Endothelial cell of umbilical vein (primary cell): Measurements from ENCODE around the gene PHLPP2. TPM values are rescaled to one million over a fixed set of nuclear protein-coding genes. Genes with fewer than 3 reads are reported as not detected.
"Not testable (repeated sequence)": the region's sequence is repeated elsewhere in the genome, so short reads cannot be mapped to it uniquely, and the experiment has no call there.

Experiments used
- BruUV-seq: library from RNA; stranded (reverse); fragments of 400-500 nt; replicated peaks from 2 replicates; lab custom pipeline; 2021; lab: Mats Ljungman, UMichigan
- CTCF ChIA-PET: fragments of 300-600, 350-600 bp; sonication (Branson Sonifier 250); formaldehyde crosslinking; loops from one replicate; lab custom pipeline; 2021; ENCODE audit warnings: antibody characterized with exemption, inconsistent platforms; lab: Charles Lee
- POLR2A ChIA-PET: fragments of 300-600, 350-600 bp; sonication (Branson Sonifier 250); formaldehyde crosslinking; loops from one replicate; lab custom pipeline; 2021; ENCODE audit warnings: antibody characterized with exemption, inconsistent platforms; lab: Charles Lee
- DNase-seq: peaks from one replicate; pipeline ENCODE4 v3.0.0-alpha.2; 2011; ENCODE audit warnings: low read depth, low spot score
- FAIRE-seq: peaks from 2 replicates; lab custom pipeline; 2011; peaks lifted over from hg19 to GRCh38; lab: Jason Lieb, UNC
- H2AFZ ChIP-seq: 2 replicates; pipeline ENCODE4 v1.6.0; 2012; ENCODE audit warnings: low read depth, low read length, control low read depth, inconsistent platforms
- H3K27ac ChIP-seq: 2 replicates; pipeline ENCODE4 v1.5.1; 2011; ENCODE audit warnings: low read depth, mild to moderate bottlenecking, control low read depth, low read length, moderate library complexity; ENCODE audit not compliant: insufficient read depth
- H3K27me3 ChIP-seq, 2 experiments: 2 replicates each; pipeline versions ENCODE4 v1.6.0 to v1.6.1; 2011; ENCODE audit warnings: low read length in 2 of 2, mixed read lengths in 1 of 2; ENCODE audit not compliant: control insufficient read depth in 2 of 2, insufficient read depth in 2 of 2
- H3K36me3 ChIP-seq, 2 experiments: 2 replicates in 1 of 2; 3 replicates in 1 of 2; pipeline ENCODE4 v1.5.1; 2011; ENCODE audit warnings: low read length in 2 of 2, mild to moderate bottlenecking in 1 of 2, moderate library complexity in 1 of 2; ENCODE audit not compliant: control insufficient read depth in 2 of 2, insufficient read depth in 2 of 2; ENCODE audit errors: extremely low read depth in 1 of 2
- H3K4me1 ChIP-seq: 3 replicates; pipeline ENCODE4 v1.5.1; 2011; ENCODE audit warnings: mild to moderate bottlenecking, low read length; ENCODE audit not compliant: control insufficient read depth, insufficient read depth; ENCODE audit errors: extremely low read depth
- H3K4me2 ChIP-seq: 2 replicates; pipeline ENCODE4 v1.6.1; 2011; ENCODE audit warnings: low read length, control low read depth, mixed read lengths; ENCODE audit not compliant: insufficient read depth
- H3K4me3 ChIP-seq, 3 experiments: fragments of 200-600 bp in 1 of 3; sonication (generic), shearing (Covaris generic) in 1 of 3; replicated peaks in 1 of 3; 2 replicates each; pipeline ENCODE4 v1.5.1; 2011 to 2016; ENCODE audit warnings: control low read depth in 3 of 3, low read length in 3 of 3, mild to moderate bottlenecking in 2 of 3, inconsistent platforms in 1 of 3, low read depth in 1 of 3, moderate library complexity in 1 of 3; ENCODE audit not compliant: insufficient read depth in 1 of 3
- H3K79me2 ChIP-seq: 2 replicates; pipeline ENCODE4 v1.6.0; 2012; ENCODE audit warnings: low read length, inconsistent platforms; ENCODE audit not compliant: control insufficient read depth, insufficient read depth
- H3K9ac ChIP-seq: replicated peaks from 2 replicates; pipeline ENCODE3; 2011; ENCODE audit warnings: low read length, control low read depth; ENCODE audit not compliant: insufficient read depth; ENCODE audit errors: extremely low read depth
- H3K9me1 ChIP-seq: replicated peaks from 3 replicates; pipeline ENCODE4 v1.6.0; 2011; ENCODE audit warnings: mild to moderate bottlenecking, low read length; ENCODE audit not compliant: control insufficient read depth, insufficient read depth; ENCODE audit errors: extremely low read depth
- H3K9me3 ChIP-seq: replicated peaks from 2 replicates; pipeline ENCODE4 v1.5.1; 2012; ENCODE audit warnings: low read length, inconsistent platforms; ENCODE audit not compliant: control insufficient read depth, insufficient read depth
- H4K20me1 ChIP-seq: replicated peaks from 2 replicates; pipeline ENCODE3; 2011; ENCODE audit warnings: mild to moderate bottlenecking, low read length; ENCODE audit not compliant: control insufficient read depth, insufficient read depth; ENCODE audit errors: extremely low read depth
- CTCF ChIP-seq, 2 donors: IDR thresholded peaks; 1 replicate in 1 of 2; 2 replicates in 1 of 2; pipeline ENCODE4 v1.5.1; 2011; ENCODE audit warnings: low read length in 2 of 2, mild to moderate bottlenecking in 2 of 2, moderate library complexity in 2 of 2, control low read depth in 1 of 2, inconsistent platforms in 1 of 2, low read depth in 1 of 2; ENCODE audit not compliant: insufficient read depth in 1 of 2; ENCODE audit errors: extremely low read depth in 1 of 2
- EZH2 ChIP-seq: IDR thresholded peaks from 2 replicates; pipeline ENCODE4 v1.6.1; 2012; ENCODE audit warnings: borderline replicate concordance, low read depth, mild to moderate bottlenecking, moderate library complexity, low read length, inconsistent platforms; ENCODE audit not compliant: severe bottlenecking
- FOS ChIP-seq: IDR thresholded peaks from 2 replicates; pipeline ENCODE4 v1.6.1; 2011; ENCODE audit warnings: mild to moderate bottlenecking, low read length, moderate library complexity, borderline replicate concordance; ENCODE audit not compliant: insufficient read depth
- GATA2 ChIP-seq: IDR thresholded peaks from 2 replicates; pipeline ENCODE4 v1.7.0; 2011; ENCODE audit warnings: low read depth, mild to moderate bottlenecking, moderate library complexity, mixed read lengths, low read length; ENCODE audit not compliant: insufficient read length, insufficient read depth
- JUN ChIP-seq: IDR thresholded peaks from 2 replicates; pipeline ENCODE4 v1.6.1; 2011; ENCODE audit warnings: borderline replicate concordance, low read depth; ENCODE audit not compliant: insufficient read length, insufficient read depth
- MAX ChIP-seq: IDR thresholded peaks from 2 replicates; pipeline ENCODE4 v1.6.1; 2011; ENCODE audit not compliant: insufficient read depth, insufficient read length
- MYC ChIP-seq: IDR thresholded peaks from one replicate; pipeline ENCODE4 v1.6.1; 2011; ENCODE audit warnings: mild to moderate bottlenecking, low read depth, low read length
- POLR2A ChIP-seq: IDR thresholded peaks from 2 replicates; pipeline ENCODE4 v1.6.1; 2012; ENCODE audit warnings: low read depth, mild to moderate bottlenecking, control low read depth, low read length
- POLR2AphosphoS5 ChIP-seq: IDR thresholded peaks from 2 replicates; pipeline ENCODE4 v1.6.1; 2012; ENCODE audit warnings: low read depth, mild to moderate bottlenecking, control low read depth, low read length, moderate library complexity; ENCODE audit not compliant: insufficient read depth
- dilution Hi-C: fragments of 300-500 bp; cut with MboI; formaldehyde crosslinking; loops from one replicate; pipeline ENCODE4 v1.15.0; 2019; ENCODE audit warnings: low sequenced_read_pairs; ENCODE audit not compliant: extremely low pct_ligation_motif_present
- intact Hi-C: fragments of 100-400 bp; cut with micrococcal nuclease; formaldehyde crosslinking; loops from one replicate; pipeline ENCODE4 v1.10.0; 2022
- polyA plus RNA-seq, 4 experiments: library from polyadenylated mRNA; depleted of rRNA in 3 of 4; stranded (reverse) in 3 of 4; unstranded in 1 of 4; fragments of >200 nt; gene quantifications; 2 replicates each; pipeline versions ENCODE4 v1.2.1 to v1.2.3, GENCODE V29; 2011 to 2012; ENCODE audit warnings: missing spikeins in 1 of 4
- total RNA-seq: library from RNA; stranded (reverse); gene quantifications from 2 replicates; pipeline ENCODE4 v1.2.3, GENCODE V29; 2021

The PHLPP2 gene
- total and polyA plus RNA-seq, 2 donors (not counting 3 experiments of a cell fraction or from before 2014, with no cell fraction given) = 4.1 to 8.0 TPM

DNA sequence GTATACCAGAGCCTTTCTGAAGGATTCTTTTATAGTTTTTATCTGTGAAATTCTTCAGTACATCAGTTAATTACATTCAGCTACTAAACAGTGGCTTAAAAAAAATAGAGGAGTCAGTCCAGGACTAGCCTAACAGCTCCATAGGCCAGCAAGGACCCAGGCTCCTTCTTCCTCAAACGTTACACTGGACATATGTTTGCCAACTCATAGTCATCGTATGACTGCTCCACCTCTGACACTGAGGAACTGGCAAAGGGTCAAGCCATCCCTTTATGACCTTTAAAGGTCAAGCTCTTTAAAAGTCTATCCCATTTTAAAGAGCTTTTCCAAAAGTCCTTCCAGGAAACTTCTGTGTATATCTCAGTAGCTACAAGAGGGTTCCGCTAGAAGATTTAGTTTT, 36.6 kb downstream of the PHLPP2 start:
- H3K4me1 ChIP-seq = no peaks in the 10 kb centered on the region
- H3K79me2 ChIP-seq = peaks cover 2% of the 10 kb centered on the region
- no peak overlapping the region for H2AFZ ChIP-seq
- H3K4me2 ChIP-seq = no peak overlapping the region
- H3K9me1 ChIP-seq = no peaks in the 10 kb centered on the region
- no peak overlapping the region for H3K9ac ChIP-seq
- H3K27me3 ChIP-seq = no peaks in the 10 kb centered on the region
- TF ChIP-seq MAX = no peak
- no peak for TF ChIP-seq POLR2AphosphoS5
- no peak for TF ChIP-seq FOS
- no peak for TF ChIP-seq JUN
- no peak for TF ChIP-seq CTCF (IDR thresholded peaks at IDR 0.05; ENCODE audit: extremely low read depth in 1 of 2, insufficient read depth in 1 of 2, low read depth in 1 of 2, low read length in 2 of 2)
- no peak for TF ChIP-seq POLR2A
- TF ChIP-seq MYC = no peak
- no peak for TF ChIP-seq GATA2
- no peak for TF ChIP-seq EZH2
- no peaks in the 10 kb centered on the region for H3K9me3 ChIP-seq
- no peak for DNase-seq
- POLR2A ChIA-PET = no interaction called here
- H3K27ac ChIP-seq = no peak overlapping the region
- dilution Hi-C loops (no loop called here), intact Hi-C loops (no loop called here)
- H4K20me1 ChIP-seq = no peaks in the 10 kb centered on the region
- CTCF ChIA-PET = interaction anchor here (0.8 kb wide), 1 partner anchor 14 kb away, joined by 3 read pairs; no protein-coding TSS in a partner anchor
- H3K36me3 ChIP-seq = peaks cover 0 to 10% of the 10 kb centered on the region in 2 experiments
- no peak overlapping the region for H3K4me3 ChIP-seq
- no TSS peak for BruUV-seq
- FAIRE-seq = no peak

- H3K4me1 ChIP-seq, H3K9ac ChIP-seq, H3K9me1 ChIP-seq, intact Hi-C loops, H4K20me1 ChIP-seq, BruUV-seq, H3K79me2 ChIP-seq, POLR2A ChIA-PET, H3K9me3 ChIP-seq, H3K27me3 ChIP-seq, H3K4me2 ChIP-seq, H3K36me3 ChIP-seq, FAIRE-seq, dilution Hi-C loops, DNase-seq, H3K27ac ChIP-seq, H3K4me3 ChIP-seq, H2AFZ ChIP-seq: not testable (repeated sequence)
- CTCF ChIA-PET = interaction anchor here (0.7 to 1.1 kb wide), 2 partner anchors 73 to 134 kb away, joined by 3 read pairs; no protein-coding TSS in a partner anchor
Observed at GRCh38 chr16:71684280-71684679, 40.2 kb downstream of the PHLPP2 start.
